Measurements from ENCODE around the gene FGFR2.

- TF ChIP-seq TRIM24 (IDR thresholded peaks at IDR 0.05): no peak
- no peak for TF ChIP-seq RAD21 (CRISPR knock-in tag; conservative IDR thresholded peaks at IDR 0.05 in 1 of 2, IDR thresholded peaks at IDR 0.05 in 1 of 2)
- no peak for TF ChIP-seq POLR2A (conservative IDR thresholded peaks at IDR 0.05)
- no peak for TF ChIP-seq ETV6 (IDR thresholded peaks at IDR 0.05; ENCODE audit: borderline replicate concordance in 1 of 2, low read depth in 2 of 2, low read length in 1 of 2)
- TF ChIP-seq ETV6 (CRISPR knock-in tag; IDR thresholded peaks at IDR 0.05; ENCODE audit: borderline replicate concordance): no peak
Observed at GRCh38 chr10:121594623-121595350, 3.5 kb downstream of the FGFR2 start.
